HG03460 (cell line): ENCODE data around the gene PHF1.

Source experiments
- ATAC-seq: cut with Tn5 transposase; IDR thresholded peaks from one replicate; pipeline ENCODE4 v1.9.1; 2021; ENCODE audit not compliant: unreplicated experiment

The PHF1 gene

GRCh38 chr6:33453393-33454008, 42.7 kb downstream of the PHF1 start:
- no peak for ATAC-seq

DNA sequence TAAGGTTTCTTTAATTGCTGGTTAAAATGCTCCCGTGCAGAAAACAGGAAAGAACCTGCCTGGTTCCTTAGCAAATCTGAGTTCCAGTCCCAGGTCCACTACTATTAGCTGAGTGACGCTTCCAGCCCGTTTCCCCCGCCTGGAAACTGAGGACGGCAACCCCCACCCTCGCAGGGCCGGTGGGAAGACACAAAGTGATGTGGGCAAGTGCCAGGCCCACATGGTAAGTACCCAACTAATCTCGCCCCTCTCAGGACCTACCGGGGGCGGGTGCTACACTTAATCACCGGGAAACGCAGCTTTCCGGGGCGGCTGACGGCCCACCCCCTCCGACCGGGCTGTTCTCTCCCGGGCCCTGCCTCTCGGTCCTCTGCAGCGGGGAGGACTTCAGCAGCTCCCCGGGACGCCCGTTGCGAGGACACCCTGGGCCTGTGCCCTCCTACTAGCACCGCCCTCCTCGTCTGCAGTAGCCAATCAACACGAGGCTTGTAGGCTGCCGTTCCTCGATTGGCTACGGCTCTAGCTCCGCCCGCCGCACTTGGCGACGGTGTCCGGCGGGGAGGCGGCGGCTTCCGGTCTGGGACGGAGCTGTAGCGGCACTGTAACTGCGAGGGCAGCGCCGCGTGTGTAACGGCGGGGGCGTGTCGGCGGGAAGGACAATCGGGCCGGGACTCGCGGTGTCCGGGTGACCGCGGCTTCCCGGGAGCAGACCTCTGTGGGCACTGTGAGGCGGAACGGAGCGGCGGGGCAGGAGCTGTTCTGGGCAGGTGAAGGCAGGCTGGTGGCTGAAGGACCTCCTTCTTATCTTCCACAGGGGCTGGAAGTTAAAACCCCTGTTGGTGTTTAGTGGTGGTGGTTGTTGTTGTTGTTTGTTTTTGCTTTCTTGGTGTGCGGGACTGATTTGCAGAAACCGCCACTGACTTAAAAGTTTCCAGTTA, 43.5 kb downstream of the PHF1 start, which contains the start of gene ZBTB9:
TSS of gene ZBTB9 (plus strand) at position 568 of the 938 bp plus-strand sequence. CDS start 525 bp downstream, outside the sequence.
- peak; percentile 98 for ATAC-seq

DNA sequence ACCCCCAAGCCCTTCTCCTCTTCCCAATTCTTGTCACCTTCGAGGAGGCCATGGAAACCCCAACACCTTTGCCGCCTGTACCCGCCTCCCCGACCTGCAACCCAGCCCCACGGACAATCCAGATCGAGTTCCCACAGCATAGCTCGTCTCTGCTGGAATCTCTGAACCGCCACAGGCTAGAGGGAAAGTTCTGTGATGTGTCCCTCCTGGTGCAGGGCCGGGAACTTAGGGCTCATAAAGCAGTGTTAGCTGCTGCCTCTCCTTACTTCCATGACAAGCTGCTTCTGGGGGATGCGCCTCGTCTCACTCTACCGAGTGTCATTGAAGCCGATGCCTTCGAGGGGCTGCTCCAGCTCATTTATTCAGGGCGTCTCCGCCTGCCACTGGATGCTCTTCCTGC, 44.2 kb downstream of the PHF1 start:
- no peak for ATAC-seq

DNA sequence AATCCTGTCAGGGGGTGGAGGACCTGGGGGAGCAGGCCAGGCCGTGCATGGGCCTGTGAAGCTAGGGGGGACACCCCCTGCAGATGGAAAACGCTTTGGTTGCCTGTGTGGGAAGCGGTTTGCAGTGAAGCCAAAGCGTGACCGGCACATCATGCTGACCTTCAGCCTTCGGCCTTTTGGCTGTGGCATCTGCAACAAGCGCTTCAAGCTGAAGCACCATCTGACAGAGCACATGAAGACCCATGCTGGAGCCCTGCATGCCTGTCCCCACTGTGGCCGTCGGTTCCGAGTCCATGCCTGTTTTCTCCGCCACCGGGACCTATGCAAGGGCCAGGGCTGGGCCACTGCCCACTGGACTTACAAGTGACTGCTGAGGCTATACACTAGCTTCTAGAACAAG, 45.3 kb downstream of the PHF1 start:
- no peak for ATAC-seq

DNA sequence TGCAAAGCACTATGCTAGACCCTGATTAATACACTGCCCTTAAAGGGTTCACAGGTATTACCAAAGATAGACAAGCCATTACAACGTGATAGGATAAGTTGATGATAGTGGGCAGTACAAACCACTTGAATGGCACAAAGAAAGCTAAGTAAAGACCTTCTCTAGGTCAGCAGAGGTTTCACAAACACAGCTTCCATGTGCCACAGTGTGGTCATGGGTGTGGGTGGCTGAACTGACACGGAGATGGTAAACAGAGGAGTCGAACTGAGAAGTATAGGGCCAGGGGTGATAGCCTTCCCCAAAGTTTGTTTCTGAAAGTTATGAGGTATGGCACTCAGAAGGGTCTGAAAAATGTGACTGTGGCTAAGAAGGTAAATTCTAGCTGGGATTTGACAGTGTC, 47.9 kb downstream of the PHF1 start:
- no peak for ATAC-seq

GRCh38 chr6:33459226-33459625, 48.4 kb downstream of the PHF1 start:
- no peak for ATAC-seq
